Fibroblast of lung (primary cell): Measurements from ENCODE around the gene CCNA2. TPM values are rescaled to one million over a fixed set of nuclear protein-coding genes. Genes with fewer than 3 reads are reported as not detected.

ENCODE experiments used
- DNase-seq, 2 donors: peaks; one replicate each; pipeline versions ENCODE4 v3.0.0 to v3.0.0-alpha.2; 2010; ENCODE audit warnings: low read depth in 2 of 2
- H2AFZ ChIP-seq: 2 replicates; pipeline ENCODE4 v1.5.1; 2012; ENCODE audit warnings: low read length, control low read depth, inconsistent platforms
- H3K27ac ChIP-seq: 2 replicates; pipeline ENCODE4 v1.5.1; 2011; ENCODE audit warnings: low read length, control low read depth; ENCODE audit not compliant: insufficient read depth
- H3K27me3 ChIP-seq: 2 replicates; pipeline ENCODE4 v1.5.1; 2011; ENCODE audit warnings: mild to moderate bottlenecking, low read length; ENCODE audit not compliant: control insufficient read depth, insufficient read depth
- H3K36me3 ChIP-seq: 2 replicates; pipeline ENCODE4 v1.5.1; 2011; ENCODE audit warnings: low read length; ENCODE audit not compliant: control insufficient read depth, insufficient read depth
- H3K4me1 ChIP-seq: 2 replicates; pipeline ENCODE4 v1.5.1; 2011; ENCODE audit warnings: low read length; ENCODE audit not compliant: control insufficient read depth, insufficient read depth; ENCODE audit errors: extremely low read depth
- H3K4me2 ChIP-seq: 2 replicates; pipeline ENCODE4 v1.5.1; 2011; ENCODE audit warnings: low read length, control low read depth; ENCODE audit not compliant: insufficient read depth; ENCODE audit errors: extremely low read depth
- H3K4me3 ChIP-seq, 4 experiments: fragments of 200-600 bp in 1 of 4; sonication (generic) in 1 of 4; replicated peaks in 1 of 4; 2 replicates each; pipeline ENCODE4 v1.5.1; 2011 to 2016; ENCODE audit warnings: low read length in 4 of 4, low read depth in 3 of 4, mild to moderate bottlenecking in 3 of 4, control low read depth in 2 of 4, inconsistent platforms in 1 of 4, mixed read lengths in 1 of 4; ENCODE audit not compliant: insufficient read depth in 1 of 4; ENCODE audit errors: control extremely low read depth in 1 of 4
- H3K79me2 ChIP-seq: 2 replicates; pipeline ENCODE4 v1.5.1; 2012; ENCODE audit warnings: mild to moderate bottlenecking, low read length, inconsistent platforms; ENCODE audit not compliant: control insufficient read depth, insufficient read depth
- H3K9ac ChIP-seq: 2 replicates; pipeline ENCODE4 v1.5.1; 2011; ENCODE audit warnings: mild to moderate bottlenecking, low read length, control low read depth; ENCODE audit not compliant: insufficient read depth
- H3K9me3 ChIP-seq: 2 replicates; pipeline ENCODE4 v1.5.1; 2012; ENCODE audit warnings: low read depth, low read length; ENCODE audit not compliant: control insufficient read depth, insufficient read depth
- H4K20me1 ChIP-seq: 2 replicates; pipeline ENCODE4 v1.5.1; 2011; ENCODE audit warnings: low read length; ENCODE audit not compliant: control insufficient read depth, insufficient read depth; ENCODE audit errors: extremely low read depth
- EZH2 ChIP-seq: IDR thresholded peaks from 2 replicates; pipeline ENCODE4 v1.5.1; 2012; ENCODE audit warnings: low read length, control low read depth, mild to moderate bottlenecking; ENCODE audit errors: missing control alignments
- polyA plus RNA-seq, 2 donors: library from polyadenylated mRNA; depleted of rRNA in 1 of 2; stranded (reverse) in 1 of 2; unstranded in 1 of 2; fragments of >200 nt; gene quantifications; 2 replicates each; pipeline ENCODE4 v1.2.1, GENCODE V29; 2011 to 2012; ENCODE audit warnings: missing spikeins in 1 of 2
- total RNA-seq: library from RNA; depleted of rRNA; stranded (reverse); fragments of >200 nt; gene quantifications from 2 replicates; pipeline ENCODE4 v1.2.1, GENCODE V29; 2014
- TF ChIP-seq, protein P1 (sequence below), 2 donors: IDR thresholded peaks in 1 of 2; conservative IDR thresholded peaks in 1 of 2; 1 replicate in 1 of 2; 2 replicates in 1 of 2; pipeline ENCODE4 v1.5.1; 2011 to 2012; ENCODE audit warnings: low read length in 2 of 2, control low read depth in 1 of 2, inconsistent platforms in 1 of 2, low read depth in 1 of 2, mild to moderate bottlenecking in 1 of 2

The CCNA2 gene
- total and polyA plus RNA-seq, 2 donors (not counting 1 experiment from before 2014, with no cell fraction given): 12.6 to 14.9 TPM

DNA sequence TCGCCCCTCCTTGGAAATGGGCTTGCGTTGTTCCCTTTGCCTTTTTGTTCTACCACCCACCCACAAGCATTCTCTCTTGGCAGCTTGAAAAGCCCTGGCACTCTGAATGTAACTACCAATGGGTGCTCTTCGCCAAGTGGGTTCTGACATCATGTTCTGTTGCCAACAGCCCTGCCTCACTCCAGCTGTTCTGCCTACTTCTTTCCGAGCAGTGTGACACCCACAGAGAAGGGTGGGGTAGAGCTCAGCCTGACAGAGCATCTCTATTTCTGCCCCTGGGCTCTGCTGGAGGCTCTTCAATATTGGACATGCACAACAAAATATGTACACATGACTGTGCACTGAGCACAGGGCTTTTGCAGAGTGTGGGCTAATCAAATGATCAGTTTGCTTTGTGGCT is 38.2 kb downstream of the CCNA2 start:
- Histone ChIP-seq H3K79me2 (no peaks in the 10 kb centered on the region), H3K4me1 (peaks cover 14% of the 10 kb centered on the region), H3K9ac (peak overlapping the region; percentile 33), H3K36me3 (no peaks in the 10 kb centered on the region), H2AFZ (no peak overlapping the region), H3K4me3 (no peak overlapping the region), H3K27me3 (no peaks in the 10 kb centered on the region), H3K4me2 (peak overlapping the region; percentile 70), H3K27ac (peak overlapping the region; percentile 94), H4K20me1 (no peaks in the 10 kb centered on the region), H3K9me3 (no peaks in the 10 kb centered on the region)
- TF ChIP-seq, protein P1, sequence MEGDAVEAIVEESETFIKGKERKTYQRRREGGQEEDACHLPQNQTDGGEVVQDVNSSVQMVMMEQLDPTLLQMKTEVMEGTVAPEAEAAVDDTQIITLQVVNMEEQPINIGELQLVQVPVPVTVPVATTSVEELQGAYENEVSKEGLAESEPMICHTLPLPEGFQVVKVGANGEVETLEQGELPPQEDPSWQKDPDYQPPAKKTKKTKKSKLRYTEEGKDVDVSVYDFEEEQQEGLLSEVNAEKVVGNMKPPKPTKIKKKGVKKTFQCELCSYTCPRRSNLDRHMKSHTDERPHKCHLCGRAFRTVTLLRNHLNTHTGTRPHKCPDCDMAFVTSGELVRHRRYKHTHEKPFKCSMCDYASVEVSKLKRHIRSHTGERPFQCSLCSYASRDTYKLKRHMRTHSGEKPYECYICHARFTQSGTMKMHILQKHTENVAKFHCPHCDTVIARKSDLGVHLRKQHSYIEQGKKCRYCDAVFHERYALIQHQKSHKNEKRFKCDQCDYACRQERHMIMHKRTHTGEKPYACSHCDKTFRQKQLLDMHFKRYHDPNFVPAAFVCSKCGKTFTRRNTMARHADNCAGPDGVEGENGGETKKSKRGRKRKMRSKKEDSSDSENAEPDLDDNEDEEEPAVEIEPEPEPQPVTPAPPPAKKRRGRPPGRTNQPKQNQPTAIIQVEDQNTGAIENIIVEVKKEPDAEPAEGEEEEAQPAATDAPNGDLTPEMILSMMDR (conservative IDR thresholded peaks at IDR 0.05 in 1 of 2, IDR thresholded peaks at IDR 0.05 in 1 of 2; ENCODE audit: low read depth in 1 of 2, low read length in 2 of 2): no peak
- TF ChIP-seq EZH2: no peak
- peak; percentile 39 to 55 for DNase-seq

DNA sequence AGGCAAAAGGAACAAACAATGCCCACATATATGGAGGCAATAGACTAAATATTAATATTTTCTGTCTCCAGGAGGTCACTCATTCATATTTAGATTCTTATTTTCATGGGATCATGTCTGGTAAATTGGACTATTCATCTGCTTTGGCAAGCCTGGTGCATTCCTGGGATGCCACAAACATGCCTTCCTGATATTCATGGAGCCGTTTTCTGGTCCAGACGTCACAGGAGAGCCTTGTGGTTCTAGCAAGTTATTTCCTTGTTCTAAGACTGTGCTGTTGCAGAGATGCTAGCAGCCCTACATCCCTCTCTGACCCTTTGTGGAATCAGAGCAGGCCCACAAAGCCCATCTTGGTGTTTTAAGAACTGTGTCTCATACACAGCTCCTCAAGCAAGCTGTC is 38.7 kb downstream of the CCNA2 start:
- H4K20me1 ChIP-seq: no peaks in the 10 kb centered on the region

DNA sequence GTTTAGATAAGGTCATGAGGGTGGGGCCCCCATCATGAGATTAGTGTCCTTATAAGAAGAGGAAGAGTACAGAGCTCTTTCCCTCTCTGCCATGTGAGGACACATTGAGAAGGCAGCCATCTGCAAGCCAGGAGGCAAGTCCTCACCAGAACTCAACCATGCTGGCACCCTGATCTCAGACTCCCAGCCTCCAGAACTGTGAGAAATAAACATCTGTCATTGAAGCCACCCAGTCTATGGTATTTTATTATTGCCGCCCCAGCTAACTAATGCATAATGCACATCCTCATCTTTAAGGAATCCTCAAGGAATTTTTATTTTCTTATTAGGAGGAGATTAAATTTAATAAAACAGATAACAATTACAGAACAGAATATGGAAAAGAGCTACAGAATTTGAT is 39.3 kb downstream of the CCNA2 start:
- Histone ChIP-seq H3K4me3 (no peak overlapping the region), H3K36me3 (no peaks in the 10 kb centered on the region), H3K79me2 (no peaks in the 10 kb centered on the region), H3K4me2 (peak overlapping the region; percentile 2), H3K27me3 (no peaks in the 10 kb centered on the region), H3K9ac (no peak overlapping the region), H2AFZ (no peak overlapping the region), H4K20me1 (no peaks in the 10 kb centered on the region), H3K27ac (peak overlapping the region; percentile 94), H3K9me3 (no peaks in the 10 kb centered on the region), H3K4me1 (peaks cover 14% of the 10 kb centered on the region)
- TF ChIP-seq, protein P1 (conservative IDR thresholded peaks at IDR 0.05 in 1 of 2, IDR thresholded peaks at IDR 0.05 in 1 of 2; ENCODE audit: low read depth in 1 of 2, low read length in 2 of 2): no peak
- DNase-seq: peak in 1 of 2 donors; percentile 49

More for the DNA sequence above, 38.7 kb downstream of the CCNA2 start:
- Histone ChIP-seq H3K4me1 (peaks cover 14% of the 10 kb centered on the region), H3K36me3 (no peaks in the 10 kb centered on the region), H3K27me3 (no peaks in the 10 kb centered on the region), H3K4me2 (peak overlapping the region; percentile 70), H2AFZ (no peak overlapping the region), H3K9ac (peak overlapping the region; percentile 33), H3K79me2 (no peaks in the 10 kb centered on the region), H3K27ac (peak overlapping the region; percentile 94), H3K9me3 (no peaks in the 10 kb centered on the region), H3K4me3 (no peak overlapping the region)
- DNase-seq: peak; percentile 89 to 98
- TF ChIP-seq EZH2: no peak
- TF ChIP-seq, protein P1 (conservative IDR thresholded peaks at IDR 0.05 in 1 of 2, IDR thresholded peaks at IDR 0.05 in 1 of 2; ENCODE audit: low read depth in 1 of 2, low read length in 2 of 2): no peak
